Testis (tissue), 3 donors: ENCODE data around the gene HSD17B1. TPM values are rescaled to one million over a fixed set of nuclear protein-coding genes. Genes with fewer than 3 reads are reported as not detected.
"Not testable (repeated sequence)": the region's sequence is repeated elsewhere in the genome, so short reads cannot be mapped to it uniquely, and the experiment has no call there.

Experiments
- DNase-seq: peaks from one replicate; pipeline ENCODE4 v3.0.0-alpha.2; 2019
- H3K27ac ChIP-seq, 2 donors: fragments of 200-600 bp; sonication (generic); one replicate each; pipeline ENCODE4 v1.5.1; 2019
- H3K27me3 ChIP-seq: fragments of 200-600 bp; sonication (generic); one replicate; pipeline ENCODE4 v1.5.1; 2019
- H3K36me3 ChIP-seq: fragments of 200-600 bp; sonication (generic); one replicate; pipeline ENCODE4 v1.5.1; 2017; ENCODE audit warnings: low read depth; ENCODE audit errors: missing control alignments
- H3K4me1 ChIP-seq: fragments of 200-600 bp; sonication (generic); one replicate; pipeline ENCODE4 v1.5.1; 2019
- H3K4me3 ChIP-seq, 2 donors: fragments of 200-600 bp; sonication (generic); one replicate each; pipeline ENCODE4 v1.5.1; 2017 to 2019
- H3K9me3 ChIP-seq: fragments of 200-600 bp; sonication (generic); one replicate; pipeline ENCODE4 v1.5.1; 2017
- POLR2A ChIP-seq: fragments of 450-650 bp; IDR thresholded peaks from one replicate; pipeline ENCODE4 v1.6.1; 2017; ENCODE audit warnings: antibody characterized with exemption, mild to moderate bottlenecking, moderate library complexity
- WGBS, 2 donors: methylation state at CpG; one replicate each; pipeline ENCODE4 v1.1.5; 2018; 5-methylcytosine and 5-hydroxymethylcytosine counted together
- intact Hi-C: fragments of 100-400 bp; cut with DNase I; formaldehyde crosslinking; loops from one replicate; pipeline ENCODE4 v1.15.1; 2023; ENCODE audit warnings: low total_unique reads
- polyA plus RNA-seq: library from polyadenylated mRNA; stranded (reverse); fragments of 350-450 nt; fragmentation: Illumina TruSeq; extraction: RNeasy Lipid Tissue Mini Kit (QIAGEN cat#74804); gene quantifications from one replicate; pipeline ENCODE4 v1.2.3, GENCODE V29; 2014; ENCODE audit warnings: low read depth, low replicate concordance; ENCODE audit not compliant: insufficient read depth
- total RNA-seq, 2 donors: library from RNA; depleted of rRNA; stranded (reverse); fragments of >200 nt; gene quantifications; one replicate each; pipeline ENCODE4 v1.2.3, GENCODE V29; 2016
- TF ChIP-seq, protein P1 (sequence below), 3 experiments: fragments of 450-650 bp in 2 of 3; fragments of 200-600 bp in 1 of 3; sonication (generic) in 1 of 3; IDR thresholded peaks; one replicate each; pipeline ENCODE4 v1.5.1; 2016 to 2019; ENCODE audit warnings: antibody characterized with exemption in 3 of 3, mild to moderate bottlenecking in 2 of 3, moderate library complexity in 1 of 3

The HSD17B1 gene
- total and polyA plus RNA-seq, 3 donors from 2014 or later = 7.1 to 14.4 (median 13.8) TPM

GRCh38 chr17:42538482-42538881 lies 14.2 kb upstream of the HSD17B1 start:
- no peaks in the 10 kb centered on the region for H3K9me3 ChIP-seq
- no peaks in the 10 kb centered on the region for H3K27me3 ChIP-seq
- H3K27ac ChIP-seq = no peak overlapping the region
- TF ChIP-seq POLR2A = no peak
- TF ChIP-seq, protein P1, sequence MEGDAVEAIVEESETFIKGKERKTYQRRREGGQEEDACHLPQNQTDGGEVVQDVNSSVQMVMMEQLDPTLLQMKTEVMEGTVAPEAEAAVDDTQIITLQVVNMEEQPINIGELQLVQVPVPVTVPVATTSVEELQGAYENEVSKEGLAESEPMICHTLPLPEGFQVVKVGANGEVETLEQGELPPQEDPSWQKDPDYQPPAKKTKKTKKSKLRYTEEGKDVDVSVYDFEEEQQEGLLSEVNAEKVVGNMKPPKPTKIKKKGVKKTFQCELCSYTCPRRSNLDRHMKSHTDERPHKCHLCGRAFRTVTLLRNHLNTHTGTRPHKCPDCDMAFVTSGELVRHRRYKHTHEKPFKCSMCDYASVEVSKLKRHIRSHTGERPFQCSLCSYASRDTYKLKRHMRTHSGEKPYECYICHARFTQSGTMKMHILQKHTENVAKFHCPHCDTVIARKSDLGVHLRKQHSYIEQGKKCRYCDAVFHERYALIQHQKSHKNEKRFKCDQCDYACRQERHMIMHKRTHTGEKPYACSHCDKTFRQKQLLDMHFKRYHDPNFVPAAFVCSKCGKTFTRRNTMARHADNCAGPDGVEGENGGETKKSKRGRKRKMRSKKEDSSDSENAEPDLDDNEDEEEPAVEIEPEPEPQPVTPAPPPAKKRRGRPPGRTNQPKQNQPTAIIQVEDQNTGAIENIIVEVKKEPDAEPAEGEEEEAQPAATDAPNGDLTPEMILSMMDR (IDR thresholded peaks at IDR 0.05) = no peak
- H3K4me3 ChIP-seq = no peak overlapping the region
- WGBS, 2 donors = 94% methylated on average over 7 to 14 of the region's 14 CpGs
- no peak for DNase-seq
- H3K36me3 ChIP-seq = no peaks in the 10 kb centered on the region
- intact Hi-C loops = no loop called here
- H3K4me1 ChIP-seq = peaks cover 17% of the 10 kb centered on the region

DNA sequence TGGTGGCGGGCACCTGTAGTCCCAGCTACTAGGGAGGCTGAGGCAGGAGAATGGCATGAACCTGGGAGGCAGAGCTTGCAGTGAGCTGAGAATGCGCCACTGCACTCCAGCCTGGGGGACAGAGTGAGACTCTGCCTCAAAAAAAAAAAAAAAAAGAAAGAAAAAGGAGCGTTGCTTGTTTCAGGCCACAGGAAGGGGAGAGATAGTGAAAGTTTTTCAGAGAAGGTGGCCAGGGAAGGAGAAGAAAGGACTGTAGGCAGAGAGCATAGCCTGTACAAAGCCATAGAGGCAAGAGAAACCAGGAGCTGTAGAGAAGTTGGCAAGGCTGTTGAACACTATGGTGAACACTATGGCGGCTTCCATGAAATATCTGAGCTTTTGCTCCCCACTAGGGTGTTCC lies 12.2 kb upstream of the HSD17B1 start:
- intact Hi-C loops, H3K9me3 ChIP-seq, DNase-seq, H3K4me3 ChIP-seq, H3K27ac ChIP-seq, H3K27me3 ChIP-seq, H3K36me3 ChIP-seq: not testable (repeated sequence)
- WGBS, 2 donors = 84 to 87% methylated on average over 4 of the region's 4 CpGs
- peaks cover 13% of the 10 kb centered on the region for H3K4me1 ChIP-seq

DNA sequence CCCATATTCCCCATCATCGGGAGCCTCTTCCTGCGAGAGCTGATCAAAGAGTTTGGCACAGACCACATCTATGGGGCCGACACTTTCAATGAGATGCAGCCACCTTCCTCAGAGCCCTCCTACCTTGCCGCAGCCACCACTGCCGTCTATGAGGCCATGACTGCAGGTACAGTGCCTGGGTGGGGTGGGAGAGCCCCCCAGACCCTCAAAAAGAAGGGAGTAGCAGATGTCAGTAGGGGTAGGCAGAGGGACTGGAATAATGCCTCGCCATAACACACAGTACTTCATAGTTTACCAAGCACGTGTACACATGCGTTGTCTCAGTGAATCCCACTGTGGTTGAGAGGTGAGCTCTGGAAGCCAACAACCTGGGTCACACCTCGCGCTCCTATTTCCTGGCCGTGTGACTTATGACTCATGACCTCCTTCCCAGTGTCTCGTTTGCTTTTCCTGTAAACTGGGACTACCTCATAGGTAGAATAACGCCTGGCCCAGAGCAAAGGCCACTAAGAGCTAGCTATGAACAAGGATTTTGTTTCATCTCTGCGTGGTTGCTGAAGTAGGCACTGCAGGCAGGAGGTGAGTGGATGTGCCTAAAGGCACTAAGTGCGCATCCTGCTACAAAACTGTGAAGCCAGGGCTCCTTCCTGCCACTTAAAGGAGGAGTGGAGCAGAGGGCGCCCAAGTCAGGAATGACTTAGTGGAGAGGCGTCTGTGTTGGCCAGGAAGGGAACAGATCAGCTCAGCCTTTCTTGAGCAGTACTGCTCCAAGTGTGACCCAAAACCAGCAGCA lies 11.5 kb upstream of the HSD17B1 start:
- H3K27me3 ChIP-seq = no peaks in the 10 kb centered on the region
- intact Hi-C loops = no loop called here
- WGBS, 2 donors = 86 to 88% methylated on average over 17 of the region's 17 CpGs
- no peak overlapping the region for H3K4me3 ChIP-seq
- no peak for TF ChIP-seq POLR2A
- TF ChIP-seq, protein P1 (IDR thresholded peaks at IDR 0.05) = no peak
- no peaks in the 10 kb centered on the region for H3K9me3 ChIP-seq
- no peak overlapping the region for H3K27ac ChIP-seq
- H3K4me1 ChIP-seq = peaks cover 10% of the 10 kb centered on the region
- no peak for DNase-seq
- no peaks in the 10 kb centered on the region for H3K36me3 ChIP-seq

- no peak overlapping the region for H3K4me3 ChIP-seq
- H3K27me3 ChIP-seq = no peaks in the 10 kb centered on the region
- H3K27ac ChIP-seq = peak overlapping the region in 1 of 2 donors; percentile 19
- no peak for TF ChIP-seq POLR2A
- TF ChIP-seq, protein P1 (IDR thresholded peaks at IDR 0.05) = no peak
- H3K9me3 ChIP-seq = no peaks in the 10 kb centered on the region
- no peak for DNase-seq
- H3K4me1 ChIP-seq = peaks cover 5% of the 10 kb centered on the region
- intact Hi-C loops = no loop called here
- WGBS, 2 donors = 64 to 77% methylated on average over 13 to 35 of the region's 39 CpGs
- H3K36me3 ChIP-seq = no peaks in the 10 kb centered on the region
Measured at GRCh38 chr17:42543190-42544079, 9.3 kb upstream of the HSD17B1 start.

- no peak for DNase-seq
- H3K27ac ChIP-seq = no peak overlapping the region
- intact Hi-C loops = no loop called here
- H3K9me3 ChIP-seq = no peaks in the 10 kb centered on the region
- H3K36me3 ChIP-seq = no peaks in the 10 kb centered on the region
- WGBS, 2 donors = 75% methylated on average over 8 of the region's 8 CpGs
- peaks cover 5% of the 10 kb centered on the region for H3K4me1 ChIP-seq
- no peaks in the 10 kb centered on the region for H3K27me3 ChIP-seq
- no peak overlapping the region for H3K4me3 ChIP-seq
- TF ChIP-seq, protein P1 (IDR thresholded peaks at IDR 0.05) = no peak
- TF ChIP-seq POLR2A = no peak
Measured at GRCh38 chr17:42544874-42545283, 7.8 kb upstream of the HSD17B1 start.

DNA sequence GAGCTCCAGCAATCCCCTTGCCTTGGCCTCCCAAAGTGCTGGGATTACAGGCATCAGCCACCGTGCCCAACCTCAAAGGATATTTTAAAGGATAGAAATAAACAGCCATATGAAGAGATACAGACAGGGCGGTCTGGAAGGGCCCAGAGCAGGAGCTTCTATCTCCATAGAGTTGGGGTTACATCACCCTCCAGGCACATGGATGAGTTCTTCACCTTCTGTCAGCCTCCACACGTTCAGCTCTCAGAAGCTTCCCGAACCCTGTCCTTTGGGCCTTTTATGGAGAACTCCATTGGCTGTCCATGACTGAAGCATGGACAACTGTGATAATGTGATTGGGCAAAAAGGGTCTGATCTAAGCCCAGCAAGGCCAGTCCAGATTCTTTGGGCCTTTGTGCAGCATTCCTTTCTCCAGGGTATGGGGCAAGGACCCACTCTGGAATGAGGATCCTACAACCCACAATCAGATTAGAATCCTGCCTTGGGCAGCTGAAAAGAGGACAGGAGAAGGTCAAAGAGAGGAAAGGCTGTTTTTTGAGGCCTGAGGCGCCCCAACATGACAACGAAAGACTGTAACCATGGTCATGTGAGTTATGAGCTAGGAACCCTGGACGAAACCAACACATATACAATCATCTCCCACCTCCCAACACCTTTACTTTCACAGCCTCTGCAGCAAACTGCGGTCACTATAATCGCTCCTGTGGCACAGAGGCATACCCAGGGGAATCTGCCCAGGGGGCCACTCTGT lies 6.8 kb upstream of the HSD17B1 start:
- H3K4me1 ChIP-seq, intact Hi-C loops, H3K4me3 ChIP-seq, H3K27ac ChIP-seq, H3K27me3 ChIP-seq, DNase-seq, H3K36me3 ChIP-seq, H3K9me3 ChIP-seq: not testable (repeated sequence)
- 91 to 100% methylated on average over 4 to 9 of the region's 9 CpGs for WGBS, 2 donors
